H9 (cell line): ENCODE results near the gene BPGM. TPM values are rescaled to one million over a fixed set of nuclear protein-coding genes. Genes with fewer than 3 reads are reported as not detected.

Experiments used
- DNase-seq: peaks from one replicate; pipeline ENCODE4 v3.0.0-alpha.2; 2017
- H2AFZ ChIP-seq: one replicate; pipeline ENCODE4 v1.6.1; 2013; ENCODE audit warnings: mild to moderate bottlenecking, low read length, control low read depth, moderate library complexity
- H2AK5ac ChIP-seq: 2 replicates; pipeline ENCODE4 v1.6.1; 2013; ENCODE audit warnings: low read length, control low read depth, mixed read lengths; ENCODE audit not compliant: insufficient read length
- H2BK120ac ChIP-seq: one replicate; pipeline ENCODE4 v1.6.1; 2013; ENCODE audit warnings: low read depth, mild to moderate bottlenecking, low read length, control low read depth, inconsistent platforms; ENCODE audit not compliant: poor library complexity, severe bottlenecking
- H2BK12ac ChIP-seq: 2 replicates; pipeline ENCODE4 v1.6.1; 2013; ENCODE audit warnings: low read length, control low read depth, mixed read lengths, low read depth; ENCODE audit not compliant: insufficient read length
- H2BK15ac ChIP-seq: 2 replicates; pipeline ENCODE4 v1.6.1; 2013; ENCODE audit warnings: low read depth, low read length, control low read depth
- H2BK20ac ChIP-seq: one replicate; pipeline ENCODE4 v1.6.1; 2013; ENCODE audit warnings: low read depth, mild to moderate bottlenecking, low read length, control low read depth, inconsistent platforms; ENCODE audit not compliant: poor library complexity, severe bottlenecking
- H2BK5ac ChIP-seq: 2 replicates; pipeline ENCODE4 v1.6.1; 2013; ENCODE audit warnings: low read length, control low read depth, mixed read lengths; ENCODE audit not compliant: insufficient read length
- H3K14ac ChIP-seq: 2 replicates; pipeline ENCODE4 v1.6.1; 2013; ENCODE audit warnings: low read length, control low read depth; ENCODE audit not compliant: insufficient read depth
- H3K18ac ChIP-seq: 2 replicates; pipeline ENCODE4 v1.6.1; 2013; ENCODE audit warnings: low read depth, mild to moderate bottlenecking, mixed read lengths, low read length, control low read depth; ENCODE audit not compliant: insufficient read length
- H3K23ac ChIP-seq: 2 replicates; pipeline ENCODE4 v1.6.1; 2013; ENCODE audit warnings: low read length, control low read depth, mixed read lengths, low read depth; ENCODE audit not compliant: insufficient read length
- H3K23me2 ChIP-seq: 2 replicates; pipeline ENCODE4 v1.6.1; 2013; ENCODE audit warnings: low read depth, mild to moderate bottlenecking, mixed read lengths, low read length, control low read depth; ENCODE audit not compliant: insufficient read length, poor library complexity, severe bottlenecking
- H3K27ac ChIP-seq: 2 replicates; pipeline ENCODE4 v1.5.1; 2013; ENCODE audit warnings: low read length, control low read depth, mixed read lengths, low read depth; ENCODE audit not compliant: insufficient read length
- H3K27me3 ChIP-seq: 2 replicates; pipeline ENCODE4 v1.6.1; 2013; ENCODE audit warnings: low read length, control low read depth, inconsistent platforms; ENCODE audit not compliant: insufficient read depth
- H3K4ac ChIP-seq: 2 replicates; pipeline ENCODE4 v1.6.1; 2013; ENCODE audit warnings: low read depth, mild to moderate bottlenecking, control low read depth, inconsistent platforms, low read length, moderate library complexity
- H3K4me1 ChIP-seq: 2 replicates; pipeline ENCODE4 v1.6.1; 2013; ENCODE audit warnings: low read length, control low read depth, inconsistent platforms; ENCODE audit not compliant: insufficient read depth
- H3K4me2 ChIP-seq: 2 replicates; pipeline ENCODE4 v1.6.1; 2013; ENCODE audit warnings: low read length, control low read depth, mixed read lengths; ENCODE audit not compliant: insufficient read length, insufficient read depth
- H3K56ac ChIP-seq: 2 replicates; pipeline ENCODE4 v1.6.1; 2013; ENCODE audit warnings: low read depth, mild to moderate bottlenecking, mixed read lengths, low read length, control low read depth; ENCODE audit not compliant: insufficient read length
- H3K79me1 ChIP-seq: 2 replicates; pipeline ENCODE4 v1.6.1; 2013; ENCODE audit warnings: low read depth, mild to moderate bottlenecking, moderate library complexity, low read length, control low read depth, inconsistent platforms; ENCODE audit not compliant: insufficient read depth, poor library complexity, severe bottlenecking
- H3K79me2 ChIP-seq: 2 replicates; pipeline ENCODE4 v1.6.1; 2013; ENCODE audit warnings: low read length, control low read depth, inconsistent platforms; ENCODE audit not compliant: insufficient read depth
- H3K9ac ChIP-seq: 2 replicates; pipeline ENCODE4 v1.6.1; 2013; ENCODE audit warnings: low read length, control low read depth, mixed read lengths; ENCODE audit not compliant: insufficient read length; ENCODE audit errors: extremely low read depth
- H3K9me3 ChIP-seq: one replicate; pipeline ENCODE4 v1.6.1; 2013; ENCODE audit warnings: low read depth, low read length, inconsistent platforms; ENCODE audit not compliant: control insufficient read depth
- H3T11ph ChIP-seq: one replicate; pipeline ENCODE4 v1.6.1; 2013; ENCODE audit warnings: mild to moderate bottlenecking, low read length, control low read depth, inconsistent platforms
- H4K20me1 ChIP-seq: one replicate; pipeline ENCODE4 v1.6.1; 2013; ENCODE audit not compliant: control insufficient read depth, insufficient read length, insufficient read depth
- H4K5ac ChIP-seq: 2 replicates; pipeline ENCODE4 v1.6.1; 2013; ENCODE audit warnings: low read depth, mild to moderate bottlenecking, mixed read lengths, low read length, control low read depth; ENCODE audit not compliant: insufficient read length
- H4K8ac ChIP-seq: replicated peaks from 2 replicates; pipeline ENCODE4 v1.6.1; 2013; ENCODE audit warnings: low read length, control low read depth, mixed read lengths, low read depth; ENCODE audit not compliant: insufficient read length
- H4K91ac ChIP-seq: 2 replicates; pipeline ENCODE4 v1.6.1; 2013; ENCODE audit warnings: low read depth, mild to moderate bottlenecking, moderate library complexity, mixed read lengths, low read length, control low read depth; ENCODE audit not compliant: insufficient read length
- H3K27ac Mint-ChIP-seq, 3 experiments: 2 replicates in 2 of 3; 3 replicates in 1 of 3; pipeline ENCODE4 v1.8.0; 2020 to 2021; ENCODE audit warnings: mixed read lengths in 3 of 3, mild to moderate bottlenecking in 1 of 3, moderate library complexity in 1 of 3
- H3K27me3 Mint-ChIP-seq: 2 replicates; pipeline ENCODE4 v1.8.0; 2021; ENCODE audit warnings: low read depth, mild to moderate bottlenecking, moderate library complexity, mixed read lengths
- H3K36me3 Mint-ChIP-seq, 3 experiments: 2 replicates in 2 of 3; 3 replicates in 1 of 3; pipeline ENCODE4 v1.8.0; 2020 to 2021; ENCODE audit warnings: low read depth in 3 of 3, mixed read lengths in 3 of 3; ENCODE audit not compliant: insufficient read depth in 1 of 3
- H3K4me1 Mint-ChIP-seq, 2 experiments: 2 replicates each; pipeline ENCODE4 v1.8.0; 2020; ENCODE audit warnings: mixed read lengths in 2 of 2
- H3K4me3 Mint-ChIP-seq, 2 experiments: 2 replicates in 1 of 2; 3 replicates in 1 of 2; pipeline ENCODE4 v1.8.0; 2020 to 2021; ENCODE audit warnings: mild to moderate bottlenecking in 2 of 2, mixed read lengths in 2 of 2, moderate library complexity in 1 of 2
- H3K9me3 Mint-ChIP-seq, 2 experiments: 2 replicates in 1 of 2; 3 replicates in 1 of 2; pipeline ENCODE4 v1.8.0; 2020; ENCODE audit warnings: mild to moderate bottlenecking in 2 of 2, mixed read lengths in 2 of 2, moderate library complexity in 1 of 2
- WGBS: extraction: QIAGEN DNeasy Blood & Tissue Kit; methylation state at CpG from one replicate; pipeline ENCODE4 v1.1.7; 2013; ENCODE audit warnings: missing lambda C conversion rate, low lambda C conversion rate, mixed read lengths; ENCODE audit not compliant: insufficient read length; ENCODE audit errors: extremely low coverage; 5-methylcytosine and 5-hydroxymethylcytosine counted together
- total RNA-seq: library from RNA; stranded (reverse); gene quantifications from 2 replicates; pipeline ENCODE4 v1.2.1, GENCODE V29; 2021
- TF ChIP-seq, protein P1 (sequence below): fragments of 200-600 bp; sonication (generic); conservative IDR thresholded peaks from 3 replicates; pipeline ENCODE4 v1.8.0; 2021; ENCODE audit warnings: antibody characterized with exemption, mild to moderate bottlenecking

BPGM gene
- total RNA-seq, 1 experiment from 2014 or later, result 14.4 TPM

DNA sequence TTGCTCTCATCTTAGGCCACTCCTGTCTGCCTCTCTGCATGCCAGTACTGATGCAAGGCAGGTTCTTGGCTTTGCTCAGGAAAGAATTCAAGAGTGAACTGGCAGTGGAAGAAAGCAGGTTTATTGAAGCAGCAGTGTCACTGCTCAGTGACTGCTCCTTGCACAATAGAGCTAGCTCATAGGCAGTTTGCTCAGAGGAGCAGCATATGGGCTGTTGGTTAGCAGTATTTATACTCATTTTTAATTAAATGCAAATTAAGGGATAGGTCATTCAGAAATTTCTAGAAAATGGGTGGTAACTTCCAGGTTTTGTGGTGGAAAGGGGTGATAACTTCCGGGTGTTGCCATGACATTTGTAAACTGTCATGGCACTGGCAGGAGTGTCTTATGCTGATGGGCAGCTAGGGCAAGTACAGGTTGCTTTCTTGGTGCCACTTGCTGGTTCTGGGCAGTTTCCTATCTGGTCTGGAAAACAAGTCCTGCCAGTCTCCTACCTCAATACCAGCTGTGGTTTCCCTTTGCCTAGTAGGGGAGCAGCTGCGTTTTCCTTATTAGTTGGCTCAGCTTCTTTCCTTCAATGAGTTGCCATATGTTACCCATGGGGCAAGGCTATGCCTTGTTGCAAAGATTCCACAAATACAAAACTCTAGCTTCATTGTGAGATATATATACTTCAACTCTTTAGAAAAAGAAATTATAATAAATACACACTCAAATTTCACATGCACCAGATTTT is 68.0 kb downstream of the BPGM start:
- H3K27me3 Mint-ChIP-seq, result peaks cover 3% of the 10 kb centered on the region; the same call in 1 of the 2 replicates
- no peak overlapping the region for H2AFZ ChIP-seq
- no peak overlapping the region for H3K23ac ChIP-seq
- H3K9me3 ChIP-seq, result no peaks in the 10 kb centered on the region
- no peaks in the 10 kb centered on the region; the same call in 1 of the 2 replicates for H3K4me1 ChIP-seq
- H2BK12ac ChIP-seq, result no peak overlapping the region
- DNase-seq, result no peak
- H2AK5ac ChIP-seq, result no peak overlapping the region
- no peaks in the 10 kb centered on the region for H3K27me3 ChIP-seq
- H3K36me3 Mint-ChIP-seq, result no peaks in the 10 kb centered on the region
- H3K4me3 Mint-ChIP-seq, result no peak overlapping the region
- H2BK20ac ChIP-seq, result no peak overlapping the region
- no peak overlapping the region for H3K56ac ChIP-seq
- H4K8ac ChIP-seq, result no peak overlapping the region
- no peaks in the 10 kb centered on the region for H3K79me1 ChIP-seq
- H3K18ac ChIP-seq, result no peak overlapping the region
- H3K27ac Mint-ChIP-seq, result no peak overlapping the region
- no peak overlapping the region for H2BK15ac ChIP-seq
- no peak overlapping the region for H2BK5ac ChIP-seq
- peaks cover 0 to 7% of the 10 kb centered on the region in 2 experiments; a peak in 1 of 4 replicates for H3K4me1 Mint-ChIP-seq
- H3K9ac ChIP-seq, result no peak overlapping the region
- no CpG with 5 or more reads among the region's 2 CpGs for WGBS
- no peak overlapping the region for H3K14ac ChIP-seq
- H4K20me1 ChIP-seq, result no peaks in the 10 kb centered on the region
- H3K27ac ChIP-seq, result no peak overlapping the region
- H3K23me2 ChIP-seq, result no peaks in the 10 kb centered on the region
- H3K9me3 Mint-ChIP-seq, result no peaks in the 10 kb centered on the region
- no peak overlapping the region for H2BK120ac ChIP-seq
- no peak overlapping the region for H3K4ac ChIP-seq
- H3T11ph ChIP-seq, result no peak overlapping the region
- TF ChIP-seq, protein P1, sequence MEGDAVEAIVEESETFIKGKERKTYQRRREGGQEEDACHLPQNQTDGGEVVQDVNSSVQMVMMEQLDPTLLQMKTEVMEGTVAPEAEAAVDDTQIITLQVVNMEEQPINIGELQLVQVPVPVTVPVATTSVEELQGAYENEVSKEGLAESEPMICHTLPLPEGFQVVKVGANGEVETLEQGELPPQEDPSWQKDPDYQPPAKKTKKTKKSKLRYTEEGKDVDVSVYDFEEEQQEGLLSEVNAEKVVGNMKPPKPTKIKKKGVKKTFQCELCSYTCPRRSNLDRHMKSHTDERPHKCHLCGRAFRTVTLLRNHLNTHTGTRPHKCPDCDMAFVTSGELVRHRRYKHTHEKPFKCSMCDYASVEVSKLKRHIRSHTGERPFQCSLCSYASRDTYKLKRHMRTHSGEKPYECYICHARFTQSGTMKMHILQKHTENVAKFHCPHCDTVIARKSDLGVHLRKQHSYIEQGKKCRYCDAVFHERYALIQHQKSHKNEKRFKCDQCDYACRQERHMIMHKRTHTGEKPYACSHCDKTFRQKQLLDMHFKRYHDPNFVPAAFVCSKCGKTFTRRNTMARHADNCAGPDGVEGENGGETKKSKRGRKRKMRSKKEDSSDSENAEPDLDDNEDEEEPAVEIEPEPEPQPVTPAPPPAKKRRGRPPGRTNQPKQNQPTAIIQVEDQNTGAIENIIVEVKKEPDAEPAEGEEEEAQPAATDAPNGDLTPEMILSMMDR, result no peak
- H3K4me2 ChIP-seq, result no peak overlapping the region
- H4K5ac ChIP-seq, result no peak overlapping the region
- no peak overlapping the region for H4K91ac ChIP-seq
- no peaks in the 10 kb centered on the region for H3K79me2 ChIP-seq
